Measurements from ENCODE around the gene SEPTIN8.

Gene SEPTIN8

GRCh38 chr5:132736853-132737833 is 39.9 kb downstream of the SEPTIN8 start, which contains the start of gene KIF3A:
Gene KIF3A (minus strand): TSS chr5:132737546. CDS start chr5:132737419, 127 bp downstream.
- DNase-seq (ENCODE audit: low spot score): peak; percentile 100
- TF ChIP-seq CTCF (IDR thresholded peaks at IDR 0.05; ENCODE audit: extremely low read depth, missing control alignments): no peak

GRCh38 chr5:132734687-132735086 is 42.4 kb downstream of the SEPTIN8 start:
- no peak for TF ChIP-seq CTCF (IDR thresholded peaks at IDR 0.05; ENCODE audit: extremely low read depth, missing control alignments)

GRCh38 chr5:132733499-132734148 is 43.4 kb downstream of the SEPTIN8 start:
- TF ChIP-seq CTCF (IDR thresholded peaks at IDR 0.05; ENCODE audit: extremely low read depth, missing control alignments): no peak
- no peak for DNase-seq (ENCODE audit: low spot score)

More at GRCh38 chr5:132734687-132735086, 42.4 kb downstream of the SEPTIN8 start:
- no peak for DNase-seq (ENCODE audit: low spot score)

- TF ChIP-seq CTCF (IDR thresholded peaks at IDR 0.05; ENCODE audit: extremely low read depth, missing control alignments): no peak
- no peak for DNase-seq (ENCODE audit: low spot score)
Observed at GRCh38 chr5:132729896-132730295, 47.1 kb downstream of the SEPTIN8 start.

GRCh38 chr5:132725745-132726144 is 51.3 kb downstream of the SEPTIN8 start:
- no peak for DNase-seq (ENCODE audit: low spot score)
- no peak for TF ChIP-seq CTCF (IDR thresholded peaks at IDR 0.05; ENCODE audit: extremely low read depth, missing control alignments)

- no peak for TF ChIP-seq CTCF (IDR thresholded peaks at IDR 0.05; ENCODE audit: extremely low read depth, missing control alignments)
- no peak for DNase-seq (ENCODE audit: low spot score)
Observed at GRCh38 chr5:132718544-132719312, 58.3 kb downstream of the SEPTIN8 start.

Data from GM20000 (cell line).